Measurements from ENCODE around the gene RAI1. TPM values are rescaled to one million over a fixed set of nuclear protein-coding genes. Genes with fewer than 3 reads are reported as not detected.
A peak's percentile ranks its signal among the peaks of the same experiment; 100 is the strongest.

Gene RAI1
- total and polyA plus RNA-seq, 2 experiments from 2014 or later, result 0.87 to 0.89 TPM

DNA sequence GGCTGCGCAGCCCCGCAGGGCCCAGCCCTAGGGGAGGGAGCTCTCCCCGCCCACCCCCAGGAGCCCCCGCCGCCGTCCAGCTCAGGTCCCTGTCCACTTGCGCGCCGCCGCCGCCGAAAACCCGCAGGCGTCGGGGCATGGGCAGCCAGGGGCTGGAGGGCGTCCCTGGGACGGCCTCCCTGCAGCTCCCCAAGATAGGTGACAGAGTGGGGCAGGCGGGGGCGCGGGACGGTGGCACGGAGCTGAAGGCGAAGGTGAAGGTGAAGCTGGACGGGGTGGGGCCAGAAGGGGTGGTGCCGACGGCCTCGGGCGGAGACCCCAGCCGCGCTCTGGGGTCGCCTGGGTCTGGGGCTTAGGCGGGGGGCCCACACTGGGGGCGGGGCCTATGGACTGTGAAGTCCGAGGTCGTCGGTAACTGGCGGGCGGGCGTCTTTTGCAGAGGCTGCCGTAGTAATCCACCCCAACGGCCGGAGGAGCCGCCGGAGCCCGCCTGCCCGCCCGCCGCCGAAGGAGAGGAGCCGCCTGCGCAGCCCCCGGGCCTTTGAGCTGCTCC lies 128.3 kb downstream of the RAI1 start:
- Mint-ChIP-seq H3K9me3 (no peaks in the 10 kb centered on the region; the same call in 2 of the 3 replicates), H3K4me1 (peaks cover 18% of the 10 kb centered on the region), H3K27me3 (ENCODE audit: insufficient read depth, low read depth, poor library complexity) (peaks cover 30% of the 10 kb centered on the region), H3K36me3 (ENCODE audit: low read depth) (peaks cover 12% of the 10 kb centered on the region; the same call in 2 of the 3 replicates), H3K27ac (no peak overlapping the region), H3K4me3 (peak overlapping the region; percentile 70)
- Histone ChIP-seq H3K9me2 (ENCODE audit: insufficient read depth) (no peaks in the 10 kb centered on the region), H3K4me2 (peak overlapping the region; percentile 96), H3K27ac (ENCODE audit: low read depth) (no peak overlapping the region), H3K36me3 (ENCODE audit: insufficient read depth) (no peaks in the 10 kb centered on the region), H4K20me1 (replicated peaks; ENCODE audit: insufficient read depth) (peaks cover 12% of the 10 kb centered on the region), H3F3A (replicated peaks; ENCODE audit: low read depth) (peaks cover 19% of the 10 kb centered on the region), H2AFZ (no peak overlapping the region; the same call in 1 of the 2 replicates), H3K4me3 (peak overlapping the region; percentile 82), H3K79me2 (replicated peaks; ENCODE audit: insufficient read depth) (no peaks in the 10 kb centered on the region), H3K4me1 (ENCODE audit: insufficient read depth) (peaks cover 20% of the 10 kb centered on the region), H3K27me3 (ENCODE audit: insufficient read depth) (peaks cover 29% of the 10 kb centered on the region)
- DNase-seq (ENCODE audit: low spot score) (no peak), ATAC-seq (no peak; the same call in 2 of the 3 replicates)
- no peak for TF ChIP-seq JUNB (IDR thresholded peaks at IDR 0.05; ENCODE audit: unreplicated experiment)
- no peak for TF ChIP-seq CREB1 (CRISPR knock-in tag; IDR thresholded peaks at IDR 0.05; ENCODE audit: low read depth)
- no peak for TF ChIP-seq EZH2 (IDR thresholded peaks at IDR 0.05; ENCODE audit: low read depth, unreplicated experiment)
- TF ChIP-seq, protein P1, sequence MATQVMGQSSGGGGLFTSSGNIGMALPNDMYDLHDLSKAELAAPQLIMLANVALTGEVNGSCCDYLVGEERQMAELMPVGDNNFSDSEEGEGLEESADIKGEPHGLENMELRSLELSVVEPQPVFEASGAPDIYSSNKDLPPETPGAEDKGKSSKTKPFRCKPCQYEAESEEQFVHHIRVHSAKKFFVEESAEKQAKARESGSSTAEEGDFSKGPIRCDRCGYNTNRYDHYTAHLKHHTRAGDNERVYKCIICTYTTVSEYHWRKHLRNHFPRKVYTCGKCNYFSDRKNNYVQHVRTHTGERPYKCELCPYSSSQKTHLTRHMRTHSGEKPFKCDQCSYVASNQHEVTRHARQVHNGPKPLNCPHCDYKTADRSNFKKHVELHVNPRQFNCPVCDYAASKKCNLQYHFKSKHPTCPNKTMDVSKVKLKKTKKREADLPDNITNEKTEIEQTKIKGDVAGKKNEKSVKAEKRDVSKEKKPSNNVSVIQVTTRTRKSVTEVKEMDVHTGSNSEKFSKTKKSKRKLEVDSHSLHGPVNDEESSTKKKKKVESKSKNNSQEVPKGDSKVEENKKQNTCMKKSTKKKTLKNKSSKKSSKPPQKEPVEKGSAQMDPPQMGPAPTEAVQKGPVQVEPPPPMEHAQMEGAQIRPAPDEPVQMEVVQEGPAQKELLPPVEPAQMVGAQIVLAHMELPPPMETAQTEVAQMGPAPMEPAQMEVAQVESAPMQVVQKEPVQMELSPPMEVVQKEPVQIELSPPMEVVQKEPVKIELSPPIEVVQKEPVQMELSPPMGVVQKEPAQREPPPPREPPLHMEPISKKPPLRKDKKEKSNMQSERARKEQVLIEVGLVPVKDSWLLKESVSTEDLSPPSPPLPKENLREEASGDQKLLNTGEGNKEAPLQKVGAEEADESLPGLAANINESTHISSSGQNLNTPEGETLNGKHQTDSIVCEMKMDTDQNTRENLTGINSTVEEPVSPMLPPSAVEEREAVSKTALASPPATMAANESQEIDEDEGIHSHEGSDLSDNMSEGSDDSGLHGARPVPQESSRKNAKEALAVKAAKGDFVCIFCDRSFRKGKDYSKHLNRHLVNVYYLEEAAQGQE (IDR thresholded peaks at IDR 0.05; ENCODE audit: unreplicated experiment), result no peak
- peak; percentile 7; the same call in 1 of the 2 replicates for TF ChIP-seq POLR2AphosphoS5 (IDR thresholded peaks at IDR 0.05; ENCODE audit: low read depth)
- TF ChIP-seq, protein P2, sequence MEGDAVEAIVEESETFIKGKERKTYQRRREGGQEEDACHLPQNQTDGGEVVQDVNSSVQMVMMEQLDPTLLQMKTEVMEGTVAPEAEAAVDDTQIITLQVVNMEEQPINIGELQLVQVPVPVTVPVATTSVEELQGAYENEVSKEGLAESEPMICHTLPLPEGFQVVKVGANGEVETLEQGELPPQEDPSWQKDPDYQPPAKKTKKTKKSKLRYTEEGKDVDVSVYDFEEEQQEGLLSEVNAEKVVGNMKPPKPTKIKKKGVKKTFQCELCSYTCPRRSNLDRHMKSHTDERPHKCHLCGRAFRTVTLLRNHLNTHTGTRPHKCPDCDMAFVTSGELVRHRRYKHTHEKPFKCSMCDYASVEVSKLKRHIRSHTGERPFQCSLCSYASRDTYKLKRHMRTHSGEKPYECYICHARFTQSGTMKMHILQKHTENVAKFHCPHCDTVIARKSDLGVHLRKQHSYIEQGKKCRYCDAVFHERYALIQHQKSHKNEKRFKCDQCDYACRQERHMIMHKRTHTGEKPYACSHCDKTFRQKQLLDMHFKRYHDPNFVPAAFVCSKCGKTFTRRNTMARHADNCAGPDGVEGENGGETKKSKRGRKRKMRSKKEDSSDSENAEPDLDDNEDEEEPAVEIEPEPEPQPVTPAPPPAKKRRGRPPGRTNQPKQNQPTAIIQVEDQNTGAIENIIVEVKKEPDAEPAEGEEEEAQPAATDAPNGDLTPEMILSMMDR (conservative IDR thresholded peaks at IDR 0.05; ENCODE audit: low read depth in 2 of 2), result no peak
- TF ChIP-seq ZNF114 (CRISPR knock-in tag; IDR thresholded peaks at IDR 0.05), result no peak

DNA sequence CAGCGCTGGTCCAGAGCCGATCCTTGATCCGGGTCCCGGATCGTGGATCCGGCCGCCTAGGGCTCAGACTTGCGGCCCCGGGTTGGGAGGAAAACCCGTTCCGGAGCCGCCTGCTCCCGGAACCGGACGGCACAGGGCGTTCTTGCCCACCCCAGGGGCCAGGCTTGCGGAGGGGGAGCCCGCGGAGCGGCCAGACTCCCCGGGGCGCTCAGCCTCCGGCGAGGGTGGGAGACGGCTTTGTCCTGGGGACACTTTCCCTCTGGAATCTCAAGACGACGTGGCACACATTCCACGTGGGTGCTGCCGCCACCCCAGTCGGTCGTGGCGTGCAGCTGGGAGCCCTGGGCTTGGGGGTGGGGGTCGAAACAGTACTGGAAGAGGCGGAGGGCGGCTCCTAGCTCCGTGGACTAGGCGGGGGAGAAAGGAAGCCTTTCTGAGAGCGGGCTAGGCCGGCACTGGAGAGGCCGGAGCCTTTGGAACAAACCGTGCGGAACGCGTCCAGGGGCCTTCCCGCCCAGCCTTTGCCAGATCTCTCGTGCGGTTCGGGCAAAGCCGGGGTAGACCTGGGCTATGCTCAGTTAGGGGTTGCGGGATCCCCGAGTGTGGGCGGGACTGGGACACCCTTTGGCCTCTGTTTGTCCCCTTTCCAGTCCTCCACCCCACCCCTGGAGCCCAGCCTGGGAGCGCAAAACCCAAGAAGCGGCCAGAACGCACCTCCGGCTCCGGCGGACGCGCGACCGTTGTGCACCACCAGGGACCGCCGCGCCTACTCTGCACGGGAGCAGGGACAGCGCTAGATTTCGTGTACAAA lies 129.0 kb downstream of the RAI1 start:
- peak overlapping the region; percentile 82 for H3K4me3 ChIP-seq
- peak overlapping the region; percentile 70 for H3K4me3 Mint-ChIP-seq
- peak overlapping the region; percentile 59; the same call in 1 of the 2 replicates for H2AFZ ChIP-seq
- H3K79me2 ChIP-seq (replicated peaks; ENCODE audit: insufficient read depth), result no peaks in the 10 kb centered on the region
- H3K27ac Mint-ChIP-seq, result no peak overlapping the region
- peaks cover 19% of the 10 kb centered on the region for H3F3A ChIP-seq (replicated peaks; ENCODE audit: low read depth)
- H3K4me1 ChIP-seq (ENCODE audit: insufficient read depth), result peaks cover 20% of the 10 kb centered on the region
- peaks cover 31% of the 10 kb centered on the region for H3K27me3 Mint-ChIP-seq (ENCODE audit: insufficient read depth, low read depth, poor library complexity)
- peaks cover 18% of the 10 kb centered on the region for H3K4me1 Mint-ChIP-seq
- H3K36me3 ChIP-seq (ENCODE audit: insufficient read depth), result no peaks in the 10 kb centered on the region
- no peaks in the 10 kb centered on the region for H3K9me2 ChIP-seq (ENCODE audit: insufficient read depth)
- ATAC-seq (peak; percentile 65), DNase-seq (ENCODE audit: low spot score) (peak; percentile 91)
- H3K4me2 ChIP-seq, result peak overlapping the region; percentile 96
- peaks cover 19% of the 10 kb centered on the region; the same call in 2 of the 3 replicates for H3K36me3 Mint-ChIP-seq (ENCODE audit: low read depth)
- H3K9me3 Mint-ChIP-seq, result no peaks in the 10 kb centered on the region; the same call in 2 of the 3 replicates
- peaks cover 12% of the 10 kb centered on the region for H4K20me1 ChIP-seq (replicated peaks; ENCODE audit: insufficient read depth)
- H3K27me3 ChIP-seq (ENCODE audit: insufficient read depth), result peaks cover 29% of the 10 kb centered on the region
- no peak overlapping the region for H3K27ac ChIP-seq (ENCODE audit: low read depth)
- TF ChIP-seq CREB1 (CRISPR knock-in tag; IDR thresholded peaks at IDR 0.05; ENCODE audit: low read depth) (peak; percentile 56), ZNF331 (CRISPR knock-in tag; IDR thresholded peaks at IDR 0.05; ENCODE audit: low read depth) (no peak)

Data from GM23338 (cell line).